Adrenal gland (tissue), 12 donors: Measurements from ENCODE around the gene PLXNA2. TPM values are rescaled to one million over a fixed set of nuclear protein-coding genes. Genes with fewer than 3 reads are reported as not detected.
A peak's percentile ranks its signal among the peaks of the same experiment; 100 is the strongest.

Source experiments
- DNase-seq, 7 donors: peaks; one replicate each; pipeline ENCODE4 v3.0.0-alpha.2; 2019 to 2020
- H3K27ac ChIP-seq, 5 donors: fragments of 200-600 bp; sonication (generic) in 4 of 5; 1 replicate in 3 of 5; 2 replicates in 2 of 5; pipeline versions ENCODE4 v1.5.1 to v1.8.0; 2016 to 2020; ENCODE audit warnings: mild to moderate bottlenecking in 1 of 5
- H3K27me3 ChIP-seq: fragments of 200-600 bp; 2 replicates; pipeline ENCODE4 v1.8.0; 2021
- H3K36me3 ChIP-seq, 2 donors: fragments of 200-600 bp; replicated peaks in 1 of 2; 1 replicate in 1 of 2; 2 replicates in 1 of 2; pipeline versions ENCODE4 v1.5.1 to v1.8.0; 2018 to 2022
- H3K4me1 ChIP-seq, 2 donors: fragments of 200-600 bp; replicated peaks in 1 of 2; 1 replicate in 1 of 2; 2 replicates in 1 of 2; pipeline versions ENCODE4 v1.5.1 to v1.8.0; 2018 to 2021
- H3K4me3 ChIP-seq, 4 donors: fragments of 200-600 bp; sonication (generic) in 3 of 4; one replicate each; pipeline ENCODE4 v1.5.1; 2016 to 2018
- H3K9me3 ChIP-seq, 3 donors: fragments of 200-600 bp; sonication (generic) in 1 of 3; replicated peaks in 1 of 3; 1 replicate in 2 of 3; 2 replicates in 1 of 3; pipeline versions ENCODE4 v1.5.1 to v1.8.0; 2016 to 2021
- POLR2A ChIP-seq, 2 donors: fragments of 450-650 bp; IDR thresholded peaks; one replicate each; pipeline ENCODE4 v1.6.1; 2017; ENCODE audit warnings: antibody characterized with exemption in 2 of 2, mild to moderate bottlenecking in 2 of 2, moderate library complexity in 1 of 2
- WGBS, 4 donors: extraction: QIAGEN DNeasy Blood & Tissue Kit in 2 of 4; methylation state at CpG; one replicate each; pipeline versions ENCODE4 v1.1.5 to v1.1.7; 2013 to 2017; 5-methylcytosine and 5-hydroxymethylcytosine counted together
- intact Hi-C, 2 donors: fragments of 100-400 bp; cut with DNase I; formaldehyde crosslinking; loops; one replicate each; pipeline versions ENCODE4 v1.14.1 to v1.15.0; 2022 to 2023
- polyA plus RNA-seq, 3 donors: library from polyadenylated mRNA; stranded (reverse); fragments of 200-250 nt in 2 of 3; fragments of 350-450 nt in 1 of 3; fragmentation: Illumina TruSeq in 1 of 3; extraction: RNeasy Lipid Tissue Mini Kit (QIAGEN cat#74804) in 1 of 3; gene quantifications; one replicate each; pipeline ENCODE4 v1.2.3, GENCODE V29; 2013 to 2014
- total RNA-seq, 9 donors: library from RNA; depleted of rRNA in 4 of 9; stranded (reverse); fragments of >200 nt in 4 of 9; fragments of 120-200 nt in 1 of 9; fragmentation: NEBNext Ultra II Directional in 1 of 9; extraction: Animal tissue kit (Norgen Biotek cat#: 25700) in 1 of 9; gene quantifications; one replicate each; pipeline versions ENCODE4 v1.1.0 to v1.2.4, GENCODE V29; 2013 to 2023
- TF ChIP-seq, protein P1 (sequence below), 6 experiments: fragments of 450-650 bp in 4 of 6; fragments of 200-600 bp in 2 of 6; sonication (generic) in 1 of 6; IDR thresholded peaks; 1 replicate in 5 of 6; 2 replicates in 1 of 6; pipeline versions ENCODE4 v1.5.1 to v1.8.0; 2016 to 2021; ENCODE audit warnings: antibody characterized with exemption in 6 of 6, mild to moderate bottlenecking in 2 of 6, moderate library complexity in 1 of 6
- donor health status: healthy with polysubstance abuse.
- donor health status: Bipolar disorder and iron deficiency.
- donor health status: DM: yes; HTN: yes; CAD: no.
- donor health status: DM: no; HTN: no; CAD: no.
- donor health status: DM: no; HTN: no; CAD: no.
- donor health status: DM: yes; HTN: yes; CAD: no.

Gene PLXNA2
- total and polyA plus RNA-seq, 12 donors: 2.7 to 9.4 (median 4.5) TPM

DNA sequence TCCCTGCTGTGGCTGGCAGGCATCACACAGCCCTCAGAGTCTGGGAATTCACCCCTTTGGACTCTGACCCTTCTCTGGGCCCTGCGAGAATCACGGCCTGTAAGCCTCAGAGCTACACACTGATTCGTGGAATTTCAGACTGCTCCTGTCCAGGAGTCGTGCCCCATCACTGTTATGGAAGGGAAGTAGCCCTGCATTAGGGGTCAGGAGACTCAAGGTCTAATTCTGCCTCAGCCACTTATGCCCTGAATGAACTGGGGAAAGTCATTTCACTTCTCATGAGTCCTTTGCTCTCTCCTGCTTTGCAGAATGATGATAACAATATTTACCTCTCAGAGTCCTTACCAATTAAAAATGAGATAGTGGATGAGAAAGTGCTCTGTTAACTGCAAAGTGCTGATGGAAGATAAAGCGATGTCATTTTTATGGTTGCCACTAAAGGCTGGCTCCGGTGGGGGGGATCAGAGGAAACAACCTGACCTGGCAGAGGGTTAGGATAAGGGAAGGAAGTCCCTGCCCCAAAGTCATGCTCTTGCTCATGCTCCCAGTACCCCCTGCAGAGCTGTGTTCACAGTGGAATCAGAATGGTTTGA lies 184.7 kb downstream of the PLXNA2 start:
- 67 to 77% (median 72%) methylated on average over 6 of the region's 6 CpGs for WGBS, 4 donors
- no peak overlapping the region for H3K4me3 ChIP-seq
- no peak overlapping the region for H3K27ac ChIP-seq
- intact Hi-C loops: no loop called here
- DNase-seq: no peak
- no peaks in the 10 kb centered on the region for H3K9me3 ChIP-seq
- H3K4me1 ChIP-seq: peaks cover 0 to 9% of the 10 kb centered on the region in 2 donors
- H3K27me3 ChIP-seq: no peaks in the 10 kb centered on the region
- no peaks in the 10 kb centered on the region for H3K36me3 ChIP-seq
- TF ChIP-seq POLR2A (IDR thresholded peaks at IDR 0.05): no peak
- TF ChIP-seq, protein P1, sequence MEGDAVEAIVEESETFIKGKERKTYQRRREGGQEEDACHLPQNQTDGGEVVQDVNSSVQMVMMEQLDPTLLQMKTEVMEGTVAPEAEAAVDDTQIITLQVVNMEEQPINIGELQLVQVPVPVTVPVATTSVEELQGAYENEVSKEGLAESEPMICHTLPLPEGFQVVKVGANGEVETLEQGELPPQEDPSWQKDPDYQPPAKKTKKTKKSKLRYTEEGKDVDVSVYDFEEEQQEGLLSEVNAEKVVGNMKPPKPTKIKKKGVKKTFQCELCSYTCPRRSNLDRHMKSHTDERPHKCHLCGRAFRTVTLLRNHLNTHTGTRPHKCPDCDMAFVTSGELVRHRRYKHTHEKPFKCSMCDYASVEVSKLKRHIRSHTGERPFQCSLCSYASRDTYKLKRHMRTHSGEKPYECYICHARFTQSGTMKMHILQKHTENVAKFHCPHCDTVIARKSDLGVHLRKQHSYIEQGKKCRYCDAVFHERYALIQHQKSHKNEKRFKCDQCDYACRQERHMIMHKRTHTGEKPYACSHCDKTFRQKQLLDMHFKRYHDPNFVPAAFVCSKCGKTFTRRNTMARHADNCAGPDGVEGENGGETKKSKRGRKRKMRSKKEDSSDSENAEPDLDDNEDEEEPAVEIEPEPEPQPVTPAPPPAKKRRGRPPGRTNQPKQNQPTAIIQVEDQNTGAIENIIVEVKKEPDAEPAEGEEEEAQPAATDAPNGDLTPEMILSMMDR (IDR thresholded peaks at IDR 0.05): no peak

DNA sequence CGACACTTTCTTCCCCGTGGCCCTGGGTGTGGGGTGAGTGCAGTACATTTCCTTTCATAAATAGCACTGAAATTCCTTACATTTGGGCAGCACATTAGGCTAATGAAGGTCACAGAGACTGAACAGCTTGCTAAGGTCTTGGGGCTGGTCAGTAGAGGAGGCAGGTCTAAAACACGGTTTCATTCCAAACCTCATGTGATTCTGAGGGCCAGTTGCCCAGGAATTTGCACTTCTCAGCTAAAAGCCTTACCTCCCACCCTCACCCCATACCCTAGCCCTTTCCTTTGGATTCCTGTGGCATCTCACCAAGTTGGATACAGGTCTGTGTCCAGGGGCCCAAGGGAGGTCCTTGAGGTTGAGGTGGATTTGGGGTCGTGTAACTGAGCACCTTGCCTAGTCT lies 185.4 kb downstream of the PLXNA2 start:
- Histone ChIP-seq H3K4me3 (no peak overlapping the region), H3K9me3 (no peaks in the 10 kb centered on the region), H3K4me1 (peaks cover 0 to 9% of the 10 kb centered on the region in 2 donors), H3K36me3 (no peaks in the 10 kb centered on the region), H3K27me3 (no peaks in the 10 kb centered on the region), H3K27ac (peak overlapping the region in 1 of 5 donors; percentile 21)
- TF ChIP-seq, protein P1 (IDR thresholded peaks at IDR 0.05): no peak
- TF ChIP-seq POLR2A (IDR thresholded peaks at IDR 0.05): no peak
- intact Hi-C loops: no loop called here
- WGBS, 4 donors: 68 to 86% (median 73%) methylated on average over 4 of the region's 4 CpGs
- no peak for DNase-seq

DNA sequence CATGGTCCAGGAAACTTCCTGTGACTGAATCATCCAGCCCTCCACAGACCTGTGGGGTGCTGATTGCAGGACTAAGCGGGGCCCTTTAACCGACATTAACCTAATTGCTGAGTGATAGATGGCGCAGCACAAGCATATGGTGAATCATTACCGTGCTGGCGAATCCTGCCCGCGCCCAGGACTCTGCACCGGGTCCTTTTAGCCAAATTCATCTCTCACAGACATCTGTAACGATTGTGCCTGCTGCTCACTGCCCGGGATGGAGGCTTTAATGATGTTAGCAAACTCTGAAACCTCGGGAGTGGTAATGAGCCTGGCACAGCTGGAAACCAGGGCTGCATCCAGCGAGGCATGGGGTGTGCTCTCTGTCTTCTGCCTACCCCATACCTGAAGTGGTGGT lies 185.9 kb downstream of the PLXNA2 start:
- peaks cover 0 to 9% of the 10 kb centered on the region in 2 donors for H3K4me1 ChIP-seq
- no peak for TF ChIP-seq POLR2A (IDR thresholded peaks at IDR 0.05)
- TF ChIP-seq, protein P1 (IDR thresholded peaks at IDR 0.05): no peak
- 75 to 87% (median 79%) methylated on average over 9 to 12 of the region's 12 CpGs for WGBS, 4 donors
- H3K27me3 ChIP-seq: no peaks in the 10 kb centered on the region
- H3K27ac ChIP-seq: peak overlapping the region in 1 of 5 donors; percentile 21
- H3K9me3 ChIP-seq: no peaks in the 10 kb centered on the region
- intact Hi-C loops: no loop called here
- H3K36me3 ChIP-seq: no peaks in the 10 kb centered on the region
- DNase-seq: peak in 1 of 7 donors; percentile 66
- no peak overlapping the region for H3K4me3 ChIP-seq

DNA sequence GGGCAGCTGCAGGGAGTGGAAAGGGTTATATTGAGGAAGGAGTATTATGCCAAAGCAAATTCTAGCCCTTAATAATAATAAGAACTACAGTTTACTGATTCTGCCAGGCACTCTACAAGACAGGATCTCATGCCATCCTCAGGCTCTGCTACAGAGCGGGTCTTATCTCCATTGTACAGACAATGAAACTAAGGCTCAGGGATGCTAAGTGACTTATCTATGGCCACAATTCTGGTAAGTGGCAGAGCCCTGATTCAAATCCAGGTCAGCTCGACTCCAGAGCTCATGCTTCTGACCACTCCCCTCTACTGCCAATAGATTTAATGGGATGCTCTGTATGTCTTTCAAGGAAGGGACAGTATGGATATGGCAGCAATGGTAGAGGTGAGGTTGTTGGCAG lies 187.1 kb downstream of the PLXNA2 start:
- H3K27ac ChIP-seq: no peak overlapping the region
- no peaks in the 10 kb centered on the region for H3K9me3 ChIP-seq
- no peaks in the 10 kb centered on the region for H3K27me3 ChIP-seq
- no peak for DNase-seq
- no peak overlapping the region for H3K4me3 ChIP-seq
- H3K36me3 ChIP-seq: no peaks in the 10 kb centered on the region
- H3K4me1 ChIP-seq: peaks cover 0 to 9% of the 10 kb centered on the region in 2 donors
- WGBS, 4 donors: 44 to 91% (median 60%) methylated on average over 2 of the region's 2 CpGs
- intact Hi-C loops: no loop called here
- TF ChIP-seq, protein P1 (IDR thresholded peaks at IDR 0.05): no peak
- TF ChIP-seq POLR2A (IDR thresholded peaks at IDR 0.05): no peak
